ENCODE data around the gene ALK.
A peak's percentile ranks its signal among the peaks of the same experiment; 100 is the strongest.

The ALK gene

DNA sequence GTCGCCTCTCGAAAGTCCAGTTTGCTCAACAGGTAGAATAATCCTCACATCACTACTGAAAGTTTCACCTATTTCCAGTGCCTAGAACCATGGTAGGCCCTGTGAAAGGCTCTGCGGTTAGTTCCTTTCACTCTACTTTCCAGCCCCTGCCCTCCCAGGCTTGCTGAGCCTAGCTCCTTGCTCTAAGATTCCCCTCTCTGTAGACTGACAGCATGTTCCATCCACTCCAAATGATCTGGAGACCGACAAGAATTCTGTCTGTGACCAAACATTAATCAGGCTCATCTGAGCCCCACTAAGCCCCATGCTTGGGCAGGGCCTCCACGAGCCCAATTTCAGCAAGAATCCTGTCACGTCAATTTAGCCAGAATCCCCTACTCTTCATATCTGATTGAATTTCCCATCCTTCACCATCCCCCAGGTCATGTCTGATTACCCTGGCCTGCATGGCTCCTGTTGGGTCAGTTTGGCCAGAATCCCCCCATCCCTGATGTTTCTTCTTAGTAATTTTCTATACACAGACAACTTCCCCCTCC lies 307.0 kb downstream of the ALK start:
- DNase-seq = no peak

- DNase-seq = no peak
Observed at GRCh38 chr2:29613792-29614266, 307.6 kb downstream of the ALK start.

GRCh38 chr2:29613067-29613466 lies 308.3 kb downstream of the ALK start:
- DNase-seq = no peak

DNA sequence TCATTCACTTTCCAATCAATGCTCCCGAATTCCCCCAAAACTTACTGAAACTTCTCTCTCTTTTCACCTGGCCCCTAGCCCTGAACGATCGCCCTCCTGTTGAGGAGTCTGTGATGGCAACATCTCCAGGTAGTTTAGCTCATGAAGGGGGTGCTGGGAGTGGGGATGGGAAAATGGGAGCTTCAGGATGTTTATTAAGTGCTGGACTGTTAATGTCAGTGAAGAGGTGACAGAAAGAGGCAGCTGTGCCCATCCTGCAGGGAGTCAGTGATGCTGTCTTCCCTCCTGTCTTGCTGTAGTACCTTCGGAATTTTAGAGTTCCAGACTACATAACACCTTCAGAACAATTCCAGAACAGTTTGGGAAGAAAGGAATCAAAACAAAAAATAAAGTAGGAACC lies 308.8 kb downstream of the ALK start:
- no peak for DNase-seq

DNA sequence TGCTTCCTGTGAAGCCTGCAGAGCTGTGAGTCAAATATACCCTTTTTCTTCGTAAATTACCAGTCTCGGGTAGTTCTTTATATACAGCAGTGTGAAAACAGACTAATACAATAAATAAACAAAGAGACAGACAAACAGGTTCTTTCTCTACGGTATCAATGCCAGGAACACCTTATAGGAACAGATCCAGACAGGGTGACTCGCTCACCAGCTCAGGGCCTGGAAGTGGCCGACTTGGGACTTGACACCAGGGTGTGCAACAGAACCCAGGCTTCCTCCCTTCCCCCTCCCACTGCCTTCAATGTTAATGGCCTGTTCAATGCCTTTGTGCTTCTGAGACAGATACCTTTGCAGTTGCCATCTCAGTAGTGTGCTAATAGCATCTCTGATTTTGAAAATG lies 309.5 kb downstream of the ALK start:
- DNase-seq = no peak

DNA sequence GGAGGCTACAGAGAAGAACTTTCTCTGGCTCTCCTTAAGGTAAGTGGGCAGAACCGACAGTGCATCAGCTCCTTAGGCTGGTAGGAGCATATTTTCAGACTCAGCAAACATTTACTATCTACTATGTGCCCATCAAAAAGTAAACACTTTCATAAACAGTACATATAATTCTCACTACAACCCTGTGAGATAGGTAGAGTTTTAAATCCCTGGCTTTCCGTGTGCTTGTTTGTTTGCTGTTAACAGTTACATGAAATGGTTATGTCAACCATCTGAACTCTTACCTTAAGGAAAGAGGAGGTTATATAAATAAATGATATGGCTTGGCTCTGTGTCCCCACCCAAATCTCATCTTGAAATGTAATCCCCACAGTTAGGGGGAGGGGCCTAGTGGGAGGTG lies 310.1 kb downstream of the ALK start:
- no peak for DNase-seq

DNA sequence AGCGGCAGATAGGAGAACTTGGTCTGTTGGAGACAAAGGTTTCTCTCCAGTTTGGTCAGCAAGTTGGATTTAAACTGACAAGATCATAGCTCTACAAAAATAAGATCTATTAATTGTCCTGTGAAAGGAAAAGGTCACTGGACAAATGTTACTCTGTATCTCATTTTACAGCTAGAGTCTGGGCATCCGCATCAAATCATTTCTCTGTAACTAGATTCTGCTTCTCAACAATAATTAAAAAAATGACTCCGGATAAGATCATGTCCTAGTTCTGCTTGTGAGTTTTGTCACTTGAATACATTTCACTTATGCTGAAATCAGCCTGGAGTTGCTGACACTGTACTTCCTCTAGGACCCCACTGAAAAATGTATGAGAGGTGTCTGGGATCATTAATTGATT lies 310.8 kb downstream of the ALK start:
- DNase-seq = no peak

DNA sequence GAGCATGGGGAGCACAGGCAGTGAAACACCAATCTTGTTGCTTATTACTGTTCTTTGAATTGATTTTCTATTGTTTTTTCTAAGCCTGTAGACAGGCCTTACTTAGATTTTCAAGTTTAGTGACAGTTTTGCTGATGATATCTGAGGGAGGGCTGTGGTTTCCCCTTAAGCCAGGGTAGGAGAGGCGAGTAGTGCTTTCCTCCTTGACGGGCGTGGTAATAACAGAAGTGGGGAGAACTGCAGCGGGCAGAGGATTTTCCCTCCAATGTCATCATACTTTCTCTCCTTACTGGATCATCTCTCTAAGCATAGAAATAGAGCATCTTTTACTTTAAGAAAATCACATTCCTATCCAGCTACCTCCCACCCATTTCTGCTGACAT lies 314.4 kb downstream of the ALK start:
- no peak for DNase-seq

GRCh38 chr2:29606104-29607037 lies 315.0 kb downstream of the ALK start:
- no peak for DNase-seq

GRCh38 chr2:29603341-29603740 lies 318.0 kb downstream of the ALK start:
- DNase-seq = no peak

DNA sequence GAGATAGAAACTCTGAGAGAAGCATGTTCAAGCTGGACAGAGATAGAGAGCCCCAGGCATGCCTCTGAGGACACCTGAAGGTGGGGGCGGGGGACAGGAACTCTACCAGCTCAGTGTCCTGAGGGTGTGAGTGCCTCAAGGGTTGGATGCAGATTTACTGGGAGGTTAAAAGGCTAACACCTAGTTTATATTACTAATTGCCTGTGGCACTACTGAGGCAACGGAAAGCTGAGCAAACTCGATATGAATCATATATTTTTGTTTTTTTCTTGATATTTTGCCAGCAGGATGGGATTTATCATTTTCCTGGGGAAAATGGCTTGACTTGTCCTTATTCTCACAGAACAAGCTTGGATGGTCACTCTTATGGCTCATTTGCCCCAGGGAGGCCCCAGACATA lies 319.5 kb downstream of the ALK start:
- no peak for DNase-seq

DNA sequence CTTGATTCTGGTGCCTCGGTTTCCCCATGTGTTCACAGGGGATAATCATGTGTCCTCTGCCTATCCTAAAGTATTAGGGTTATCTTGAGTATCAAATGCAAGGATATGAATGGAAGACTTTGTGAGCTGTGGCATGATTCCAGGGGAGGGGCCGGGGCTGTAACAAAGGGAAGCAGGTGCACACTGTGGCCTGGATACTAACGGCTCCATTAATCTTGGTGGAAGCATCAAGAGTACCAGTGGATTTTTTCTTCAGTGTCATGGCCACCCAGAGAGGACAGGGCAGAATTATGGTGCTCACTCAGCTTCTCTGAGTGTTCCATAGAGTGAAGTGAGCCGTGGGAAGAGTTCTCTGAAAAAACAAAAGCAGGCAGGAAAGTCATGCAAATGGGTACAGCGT lies 320.1 kb downstream of the ALK start:
- no peak for DNase-seq

GRCh38 chr2:29599946-29600345 lies 321.4 kb downstream of the ALK start:
- no peak for DNase-seq

- no peak for DNase-seq
Observed at GRCh38 chr2:29598978-29599377, 322.4 kb downstream of the ALK start.

GRCh38 chr2:29597035-29597434 lies 324.4 kb downstream of the ALK start:
- no peak for DNase-seq

GRCh38 chr2:29596584-29596983 lies 324.8 kb downstream of the ALK start:
- no peak for DNase-seq

DNA sequence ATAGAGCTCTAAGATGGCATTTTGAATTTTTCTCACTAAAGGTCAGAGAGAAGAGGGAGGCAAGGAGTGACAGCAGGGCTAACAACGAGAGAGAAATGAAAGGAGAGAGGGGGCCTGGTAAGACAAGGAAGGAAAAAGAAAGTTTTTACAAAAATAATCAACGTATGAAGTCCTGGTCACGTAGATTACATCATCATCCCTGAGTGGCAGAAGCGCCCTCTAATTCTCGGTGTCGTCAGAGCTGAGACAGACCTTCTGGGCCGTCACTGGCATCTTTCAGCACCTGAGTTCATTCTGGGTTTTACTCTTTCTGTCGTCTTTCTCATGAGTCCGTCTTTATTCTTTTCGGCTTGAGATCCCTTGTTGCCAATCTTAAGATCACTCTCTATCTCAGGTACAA lies 329.8 kb downstream of the ALK start:
- DNase-seq = no peak

DNA sequence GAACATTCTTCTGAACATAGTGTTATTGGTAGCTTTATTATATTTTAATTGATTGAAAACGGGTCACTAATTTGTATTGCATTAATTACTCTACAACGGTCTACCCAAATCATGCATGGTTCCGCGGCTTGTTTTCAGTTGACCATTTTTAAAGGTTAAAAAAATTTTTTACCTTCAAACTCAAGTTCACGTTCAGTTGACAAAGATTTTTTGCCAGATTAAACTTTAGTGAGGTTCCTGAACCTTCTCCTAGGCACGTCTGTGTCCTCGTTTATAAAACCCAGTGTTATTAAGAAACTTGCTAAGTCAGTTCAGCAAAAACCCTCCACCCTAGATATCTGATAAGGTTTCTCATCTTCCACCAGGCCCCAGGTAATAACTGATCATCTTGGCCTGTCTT lies 331.2 kb downstream of the ALK start:
- no peak for DNase-seq

DNA sequence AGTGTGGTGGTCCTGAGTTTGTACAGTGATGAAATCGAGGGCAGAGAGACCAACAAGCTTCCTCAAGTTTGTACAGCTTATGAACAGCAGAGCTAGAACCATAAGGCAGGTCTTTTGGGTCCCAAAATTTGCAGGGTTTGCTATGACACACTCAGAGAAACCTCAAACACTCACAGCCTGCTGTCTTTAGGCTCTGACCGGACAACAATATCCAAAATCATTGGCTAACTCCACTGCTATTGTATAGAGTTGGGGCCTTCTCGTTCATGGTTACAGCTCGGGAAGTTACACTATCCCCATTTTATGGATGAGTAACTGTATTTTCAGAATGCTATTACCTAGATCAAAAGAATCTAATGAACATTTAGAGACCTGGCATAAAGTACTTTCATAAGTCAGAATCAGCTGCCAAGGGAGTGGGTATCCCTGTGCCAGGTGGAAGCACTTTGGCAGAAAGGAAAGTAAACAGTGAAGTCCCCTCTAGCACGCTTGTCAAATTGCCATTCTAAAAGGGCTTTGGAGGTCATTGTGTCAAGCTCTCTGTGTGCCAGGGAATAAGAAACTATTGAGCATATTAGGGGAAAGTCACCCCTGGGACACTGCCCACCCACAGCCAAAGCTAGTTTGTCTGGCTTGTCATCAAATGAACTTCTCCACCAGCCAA lies 331.8 kb downstream of the ALK start:
- DNase-seq = peak in 1 of 58 donors; percentile 2

GRCh38 chr2:29587402-29588190 lies 333.8 kb downstream of the ALK start:
- DNase-seq = no peak

DNA sequence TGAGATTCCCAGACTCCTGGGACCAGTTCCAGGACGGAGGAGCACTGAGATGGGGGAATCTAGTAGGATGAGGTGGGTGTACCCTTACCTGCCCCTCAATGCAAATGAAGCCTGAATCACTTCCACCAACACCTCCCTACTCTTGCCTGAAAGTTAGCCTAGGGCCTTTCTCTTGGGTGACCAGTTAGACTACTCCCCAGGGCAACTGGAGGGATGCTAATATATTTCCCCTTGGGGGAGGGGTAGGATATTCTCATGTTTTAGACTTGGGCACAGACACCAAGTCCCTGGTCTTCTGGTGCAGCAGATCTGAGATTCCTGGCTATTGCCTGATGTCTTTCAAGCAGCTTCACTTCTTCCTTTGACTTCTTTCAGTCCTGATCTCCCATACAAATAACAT lies 334.5 kb downstream of the ALK start:
- DNase-seq = no peak
